Lung (tissue), 12 donors: Measurements from ENCODE around the gene GPC5. TPM values are rescaled to one million over a fixed set of nuclear protein-coding genes. Genes with fewer than 3 reads are reported as not detected.

ENCODE experiments used
- ATAC-seq: fragments of 200-7000 bp; cut with Tn5 transposase; one replicate; pipeline ENCODE4 v1.9.1; 2020; ENCODE audit warnings: moderate number of reproducible peaks; ENCODE audit not compliant: insufficient read depth, low FRiP score
- DNase-seq, 3 donors: peaks; one replicate each; pipeline ENCODE4 v3.0.0-alpha.2; 2013 to 2017
- H3K27ac ChIP-seq, 2 donors: one replicate each; pipeline ENCODE4 v1.5.1; 2013; ENCODE audit warnings: mild to moderate bottlenecking in 2 of 2, moderate library complexity in 2 of 2, control low read depth in 1 of 2, inconsistent platforms in 1 of 2, low read depth in 1 of 2, low read length in 1 of 2
- H3K27me3 ChIP-seq, 3 donors: one replicate each; pipeline ENCODE4 v1.5.1; 2013; ENCODE audit warnings: low read length in 2 of 3; ENCODE audit not compliant: control insufficient read depth in 3 of 3, insufficient read depth in 3 of 3
- H3K36me3 ChIP-seq, 4 donors: one replicate each; pipeline ENCODE4 v1.5.1; 2013; ENCODE audit warnings: low read length in 4 of 4, mild to moderate bottlenecking in 1 of 4, moderate library complexity in 1 of 4; ENCODE audit not compliant: control insufficient read depth in 4 of 4, insufficient read depth in 4 of 4
- H3K4me1 ChIP-seq, 5 donors: one replicate each; pipeline ENCODE4 v1.5.1; 2013; ENCODE audit warnings: low read length in 5 of 5, mild to moderate bottlenecking in 2 of 5, moderate library complexity in 1 of 5; ENCODE audit not compliant: control insufficient read depth in 5 of 5, insufficient read depth in 5 of 5
- H3K4me3 ChIP-seq: one replicate; pipeline ENCODE4 v1.5.1; 2013; ENCODE audit warnings: mild to moderate bottlenecking, control low read depth, moderate library complexity
- H3K9ac ChIP-seq, 2 donors: one replicate each; pipeline ENCODE4 v1.5.1; 2013; ENCODE audit warnings: low read length in 2 of 2, control low read depth in 1 of 2; ENCODE audit not compliant: insufficient read depth in 1 of 2
- H3K9me3 ChIP-seq, 4 donors: one replicate each; pipeline ENCODE4 v1.5.1; 2013; ENCODE audit warnings: low read length in 3 of 4, mild to moderate bottlenecking in 1 of 4, moderate library complexity in 1 of 4; ENCODE audit not compliant: control insufficient read depth in 4 of 4, insufficient read depth in 3 of 4
- WGBS, 2 donors: extraction: QIAGEN DNeasy Blood & Tissue Kit; methylation state at CpG; one replicate each; pipeline ENCODE4 v1.1.7; 2013; 5-methylcytosine and 5-hydroxymethylcytosine counted together
- polyA plus RNA-seq, 2 donors: library from polyadenylated mRNA; stranded (reverse); fragments of 200-250 nt; gene quantifications; one replicate each; pipeline ENCODE4 v1.2.1, GENCODE V29; 2013
- total RNA-seq, 2 donors: library from RNA; depleted of rRNA in 1 of 2; stranded (reverse); fragments of >200 nt in 1 of 2; gene quantifications; one replicate each; pipeline ENCODE4 v1.2.1, GENCODE V29; 2014 to 2021
- TF ChIP-seq, protein P1 (sequence below): IDR thresholded peaks from 2 replicates; pipeline ENCODE4 v1.5.1; 2012; ENCODE audit warnings: mild to moderate bottlenecking; ENCODE audit errors: control extremely low read depth, extremely low read depth
- donor health status: control.
- donor health status: control.
- donor health status: Bipolar disorder and iron deficiency.
- donor health status: healthy.
- donor health status: DM: yes; HTN: yes; CAD: no.

Gene GPC5
- total and polyA plus RNA-seq, 4 donors = 0.55 to 37.3 (median 4.4) TPM

GRCh38 chr13:91684746-91685145 is 286.3 kb downstream of the GPC5 start:
- ATAC-seq (no peak), DNase-seq (no peak)
- no peaks in the 10 kb centered on the region for H3K4me1 ChIP-seq
- no peak overlapping the region for H3K27ac ChIP-seq
- H3K36me3 ChIP-seq = no peaks in the 10 kb centered on the region
- no peak overlapping the region for H3K4me3 ChIP-seq
- 78 to 86% methylated on average over 3 of the region's 3 CpGs for WGBS, 2 donors
- H3K27me3 ChIP-seq = no peaks in the 10 kb centered on the region
- TF ChIP-seq, protein P1, sequence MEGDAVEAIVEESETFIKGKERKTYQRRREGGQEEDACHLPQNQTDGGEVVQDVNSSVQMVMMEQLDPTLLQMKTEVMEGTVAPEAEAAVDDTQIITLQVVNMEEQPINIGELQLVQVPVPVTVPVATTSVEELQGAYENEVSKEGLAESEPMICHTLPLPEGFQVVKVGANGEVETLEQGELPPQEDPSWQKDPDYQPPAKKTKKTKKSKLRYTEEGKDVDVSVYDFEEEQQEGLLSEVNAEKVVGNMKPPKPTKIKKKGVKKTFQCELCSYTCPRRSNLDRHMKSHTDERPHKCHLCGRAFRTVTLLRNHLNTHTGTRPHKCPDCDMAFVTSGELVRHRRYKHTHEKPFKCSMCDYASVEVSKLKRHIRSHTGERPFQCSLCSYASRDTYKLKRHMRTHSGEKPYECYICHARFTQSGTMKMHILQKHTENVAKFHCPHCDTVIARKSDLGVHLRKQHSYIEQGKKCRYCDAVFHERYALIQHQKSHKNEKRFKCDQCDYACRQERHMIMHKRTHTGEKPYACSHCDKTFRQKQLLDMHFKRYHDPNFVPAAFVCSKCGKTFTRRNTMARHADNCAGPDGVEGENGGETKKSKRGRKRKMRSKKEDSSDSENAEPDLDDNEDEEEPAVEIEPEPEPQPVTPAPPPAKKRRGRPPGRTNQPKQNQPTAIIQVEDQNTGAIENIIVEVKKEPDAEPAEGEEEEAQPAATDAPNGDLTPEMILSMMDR = no peak
- no peaks in the 10 kb centered on the region for H3K9me3 ChIP-seq
- H3K9ac ChIP-seq = no peak overlapping the region

DNA sequence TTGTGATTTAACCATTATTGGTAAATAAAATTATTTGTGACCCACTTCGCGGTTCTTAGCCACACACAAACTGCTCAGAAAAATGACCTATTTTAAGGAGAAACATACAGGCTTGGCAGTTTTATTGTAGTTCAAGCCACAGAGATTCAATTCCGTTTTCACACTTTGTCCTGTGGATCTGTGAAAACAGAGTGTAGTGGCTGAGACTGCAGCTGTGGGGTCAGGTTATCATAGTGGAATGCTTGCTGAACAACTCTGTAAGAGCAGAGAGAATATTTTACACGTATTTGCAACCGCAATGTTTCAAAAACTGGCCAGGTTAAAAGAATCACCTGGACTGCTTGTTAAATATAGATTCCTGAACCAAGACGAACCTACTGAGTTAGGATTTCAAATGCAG is 292.5 kb downstream of the GPC5 start:
- Histone ChIP-seq H3K9ac (no peak overlapping the region), H3K9me3 (peaks cover 0 to 3% (median 0%) of the 10 kb centered on the region in 4 donors), H3K27me3 (no peaks in the 10 kb centered on the region), H3K36me3 (no peaks in the 10 kb centered on the region), H3K27ac (no peak overlapping the region), H3K4me1 (no peaks in the 10 kb centered on the region), H3K4me3 (no peak overlapping the region)
- DNase-seq (no peak), ATAC-seq (no peak)
- TF ChIP-seq, protein P1 = no peak
- WGBS, 2 donors = 66 to 79% methylated on average over 6 of the region's 6 CpGs

- DNase-seq = no peak
- TF ChIP-seq, protein P1 = no peak
- Histone ChIP-seq H3K27me3 (no peaks in the 10 kb centered on the region), H3K27ac (no peak overlapping the region), H3K36me3 (no peaks in the 10 kb centered on the region), H3K9ac (no peak overlapping the region), H3K9me3 (peaks cover 0 to 3% (median 0%) of the 10 kb centered on the region in 4 donors), H3K4me3 (no peak overlapping the region), H3K4me1 (no peaks in the 10 kb centered on the region)
- ATAC-seq = no peak
- WGBS, 2 donors = 90 to 94% methylated on average over 11 of the region's 11 CpGs
These were observed 295.0 kb downstream of the GPC5 start for GRCh38 chr13:91693466-91693865.

DNA sequence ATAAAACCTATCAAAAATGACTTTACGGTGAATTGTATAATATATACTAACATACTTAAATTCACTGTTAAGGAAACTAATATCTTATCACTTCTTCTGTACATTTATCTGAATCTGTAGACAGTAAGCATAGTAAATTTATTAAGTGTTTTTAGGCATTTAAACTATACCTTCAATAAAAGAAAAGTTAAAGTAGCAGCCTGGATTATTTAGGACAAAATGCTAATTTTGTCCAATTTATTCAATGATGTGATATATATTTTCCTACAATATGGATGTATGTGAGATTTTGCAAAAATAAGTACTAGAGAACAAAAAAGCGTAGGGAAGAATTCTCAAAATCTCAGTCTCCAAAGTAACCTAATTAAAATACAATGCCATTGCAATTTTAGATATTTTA is 299.9 kb downstream of the GPC5 start:
- no peak overlapping the region for H3K9ac ChIP-seq
- no peak overlapping the region for H3K4me3 ChIP-seq
- 96 to 97% methylated on average over 2 of the region's 2 CpGs for WGBS, 2 donors
- H3K27me3 ChIP-seq = no peaks in the 10 kb centered on the region
- TF ChIP-seq, protein P1 = no peak
- no peaks in the 10 kb centered on the region for H3K4me1 ChIP-seq
- DNase-seq = no peak
- H3K9me3 ChIP-seq = peaks cover 0 to 2% (median 0%) of the 10 kb centered on the region in 4 donors
- H3K27ac ChIP-seq = no peak overlapping the region
- ATAC-seq = no peak
- no peaks in the 10 kb centered on the region for H3K36me3 ChIP-seq
